MV-4-11 (cell line): ENCODE measurements around the gene BCAS3.

Experiments used
- DNase-seq: peaks from one replicate; lab custom pipeline; 2025; lab: John Stamatoyannopoulos, UW

The BCAS3 gene

DNA sequence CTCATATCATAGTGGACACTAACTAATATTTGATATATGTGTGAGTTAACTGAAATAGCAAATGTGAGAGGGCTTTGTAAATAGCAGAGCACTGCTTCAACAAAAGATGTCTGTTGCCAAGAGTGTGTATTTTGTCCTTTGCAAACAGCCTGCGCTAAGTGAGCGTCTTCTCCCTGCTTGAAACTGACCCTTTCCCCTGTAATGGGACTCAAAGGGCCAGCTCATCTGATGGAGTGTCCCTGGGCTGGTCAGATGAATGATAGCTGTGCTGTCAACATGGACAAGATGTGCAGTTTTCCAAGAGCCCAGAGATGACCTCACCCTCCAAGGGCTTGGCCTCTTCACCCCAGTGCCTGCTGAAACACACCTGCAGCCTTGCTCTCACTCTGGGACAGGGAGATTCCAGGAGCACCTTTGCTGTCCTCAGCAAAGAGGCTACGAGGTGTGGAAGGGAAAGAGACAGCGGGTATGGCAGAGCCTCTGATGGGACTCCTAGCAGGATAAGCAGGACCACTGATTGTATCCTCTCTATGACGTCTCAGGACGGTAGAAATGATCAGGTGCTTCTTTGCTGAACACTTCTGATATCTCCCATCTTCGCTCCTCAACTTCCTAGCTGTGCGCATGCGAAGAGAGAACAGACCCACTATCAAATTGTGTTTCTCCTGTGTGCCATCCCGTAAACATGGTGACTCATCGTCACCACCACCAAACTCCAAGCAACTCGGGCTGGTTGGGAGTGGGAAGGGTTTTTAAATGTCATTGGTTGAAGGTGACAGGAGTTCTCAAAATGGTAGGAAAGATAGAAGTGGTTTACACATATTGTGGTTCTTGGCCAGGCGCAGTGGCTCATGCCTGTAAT, 686.2 kb downstream of the BCAS3 start:
- DNase-seq: no peak

- DNase-seq: no peak
These were observed 686.8 kb downstream of the BCAS3 start for GRCh38 chr17:61364463-61364846.

- DNase-seq: no peak
These were observed 688.5 kb downstream of the BCAS3 start for GRCh38 chr17:61366076-61366714.

GRCh38 chr17:61366715-61367413, 689.2 kb downstream of the BCAS3 start:
- DNase-seq: no peak

DNA sequence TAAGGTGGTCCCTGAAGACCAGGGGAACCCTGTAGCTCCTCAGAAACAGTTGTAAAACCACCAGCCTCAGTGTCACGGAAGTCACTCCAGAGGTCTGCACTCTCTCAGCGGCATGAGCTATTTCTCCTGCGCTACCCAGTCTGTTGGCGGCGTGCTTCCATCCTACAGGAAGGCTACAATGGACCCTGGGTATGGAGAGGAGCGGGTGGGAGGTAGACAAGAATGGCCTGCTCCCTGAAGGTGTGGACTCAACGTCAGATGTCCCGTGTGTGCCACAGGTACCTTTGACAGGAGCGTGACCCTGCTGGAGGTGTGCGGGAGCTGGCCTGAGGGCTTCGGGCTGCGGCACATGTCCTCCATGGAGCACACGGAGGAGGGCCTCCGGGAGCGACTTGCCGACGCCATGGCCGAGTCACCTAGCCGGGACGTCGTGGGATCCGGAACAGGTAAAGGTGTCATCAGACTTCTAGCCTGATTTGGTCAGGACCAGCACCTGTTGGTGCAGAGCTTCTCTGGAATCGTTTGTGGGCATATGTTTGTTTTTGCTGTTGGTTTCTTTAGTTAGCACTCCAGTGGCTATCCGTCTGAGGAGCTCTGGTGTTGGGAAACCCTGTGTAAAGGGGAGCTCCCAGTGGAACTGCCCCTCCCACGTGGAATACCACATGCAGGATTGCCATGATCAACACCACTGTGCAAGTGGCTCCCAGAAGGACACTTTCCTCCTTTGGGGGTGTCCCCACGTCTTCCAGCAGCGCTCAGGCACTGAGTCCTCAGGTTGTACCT, 690.6 kb downstream of the BCAS3 start:
- no peak for DNase-seq

GRCh38 chr17:61368832-61369450, 691.3 kb downstream of the BCAS3 start:
- DNase-seq: no peak

GRCh38 chr17:61369751-61370150, 692.1 kb downstream of the BCAS3 start:
- DNase-seq: no peak

DNA sequence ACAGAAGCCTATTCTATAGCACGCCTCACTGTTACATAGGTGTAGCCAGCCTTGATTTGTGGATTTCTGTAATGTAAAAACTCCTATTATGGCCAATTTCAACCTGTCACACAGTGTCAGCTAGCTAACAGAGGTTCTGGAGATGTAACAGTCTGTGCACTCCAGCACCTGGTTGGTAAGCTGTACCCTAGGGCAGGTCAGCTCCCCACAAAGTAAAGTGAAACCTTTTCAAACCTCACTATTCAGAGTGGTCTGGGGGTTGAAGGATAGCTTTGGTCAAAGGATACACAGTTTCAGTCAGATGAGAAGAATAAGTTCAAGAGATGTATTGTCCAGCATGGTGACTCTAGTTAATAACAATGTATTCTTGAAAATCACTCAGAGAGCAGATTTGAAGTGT, 693.5 kb downstream of the BCAS3 start:
- no peak for DNase-seq

DNA sequence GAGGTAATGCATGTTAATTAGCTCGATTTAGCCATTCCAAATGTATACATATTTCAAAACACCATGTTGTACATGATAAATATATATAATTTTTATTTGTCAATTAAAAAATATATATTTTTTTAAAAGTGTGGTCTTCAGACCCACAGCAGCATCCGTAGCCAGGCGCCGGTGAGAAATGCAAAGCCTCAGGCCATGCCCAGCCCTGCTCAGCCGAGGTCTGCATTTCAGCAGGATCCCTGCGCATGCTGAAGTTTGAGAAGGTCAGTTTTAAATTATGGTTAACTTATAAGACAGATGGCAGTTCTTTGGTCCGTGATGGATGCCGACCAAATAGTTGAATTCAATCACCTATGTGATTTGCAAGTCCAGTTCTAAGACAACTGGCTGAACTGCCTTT, 694.0 kb downstream of the BCAS3 start:
- no peak for DNase-seq

DNA sequence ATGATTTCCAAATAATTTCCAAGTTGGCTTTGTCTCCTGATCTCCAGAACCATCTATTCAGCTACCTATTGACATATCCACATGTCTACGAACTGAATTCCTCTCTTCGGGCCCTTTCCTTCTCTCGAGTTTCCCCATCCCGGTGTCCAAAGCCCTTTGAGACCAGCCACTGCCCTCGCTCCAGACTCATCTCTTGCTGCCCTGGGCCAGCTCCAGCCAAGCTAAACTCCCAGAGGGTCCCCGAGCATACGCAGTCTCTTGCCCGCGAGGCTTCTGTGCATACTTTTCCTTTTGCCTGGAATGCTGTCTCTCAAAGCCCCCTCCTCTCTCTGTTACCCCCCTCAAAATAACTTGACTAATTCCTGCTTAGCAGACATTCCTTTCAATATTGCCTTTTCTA, 694.8 kb downstream of the BCAS3 start:
- no peak for DNase-seq

DNA sequence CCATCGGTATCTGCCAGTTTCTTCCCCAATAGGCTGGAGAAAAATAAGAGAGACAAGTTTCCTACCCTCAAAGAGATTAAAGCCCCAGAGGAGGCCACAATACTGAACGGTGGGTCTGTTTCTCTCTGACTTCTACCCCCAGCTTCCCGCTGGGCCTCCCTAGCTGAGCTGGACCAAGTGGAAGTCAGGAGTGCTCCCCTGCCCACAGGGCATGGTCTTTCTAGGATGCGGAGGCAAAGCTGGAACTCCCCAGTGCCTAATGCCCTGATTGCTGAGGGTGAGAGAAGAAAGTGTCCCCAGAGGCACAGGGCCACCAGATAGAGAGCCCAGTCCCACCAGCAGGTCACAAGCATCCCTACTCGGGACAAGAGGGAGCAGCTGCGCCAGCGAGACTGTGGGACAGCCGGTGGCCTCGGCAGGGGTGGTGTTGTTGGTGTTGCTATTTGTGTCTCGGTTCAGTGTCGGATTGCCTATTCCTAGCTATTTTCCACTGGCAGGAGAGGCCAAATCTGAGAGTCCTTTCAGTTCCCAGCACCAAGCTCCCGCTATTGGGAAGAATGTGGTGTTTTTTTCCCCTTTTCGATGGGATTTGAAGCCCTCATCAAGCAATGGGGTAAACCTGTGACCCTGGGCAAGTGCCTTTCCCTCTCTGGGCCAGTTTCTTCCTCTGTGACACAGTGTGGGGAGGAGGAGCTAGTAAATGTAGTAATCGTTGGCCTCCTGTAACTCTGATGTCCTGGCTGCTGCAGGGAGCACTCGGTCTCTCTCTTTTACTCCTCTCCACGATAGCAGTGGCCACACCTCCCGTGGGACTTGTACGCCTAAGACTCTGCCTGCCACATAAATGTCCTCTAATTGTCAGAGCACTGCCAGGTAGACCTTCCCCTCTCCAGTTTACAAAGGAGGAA, 699.5 kb downstream of the BCAS3 start:
- no peak for DNase-seq

GRCh38 chr17:61378658-61379456, 701.2 kb downstream of the BCAS3 start:
- DNase-seq: no peak

DNA sequence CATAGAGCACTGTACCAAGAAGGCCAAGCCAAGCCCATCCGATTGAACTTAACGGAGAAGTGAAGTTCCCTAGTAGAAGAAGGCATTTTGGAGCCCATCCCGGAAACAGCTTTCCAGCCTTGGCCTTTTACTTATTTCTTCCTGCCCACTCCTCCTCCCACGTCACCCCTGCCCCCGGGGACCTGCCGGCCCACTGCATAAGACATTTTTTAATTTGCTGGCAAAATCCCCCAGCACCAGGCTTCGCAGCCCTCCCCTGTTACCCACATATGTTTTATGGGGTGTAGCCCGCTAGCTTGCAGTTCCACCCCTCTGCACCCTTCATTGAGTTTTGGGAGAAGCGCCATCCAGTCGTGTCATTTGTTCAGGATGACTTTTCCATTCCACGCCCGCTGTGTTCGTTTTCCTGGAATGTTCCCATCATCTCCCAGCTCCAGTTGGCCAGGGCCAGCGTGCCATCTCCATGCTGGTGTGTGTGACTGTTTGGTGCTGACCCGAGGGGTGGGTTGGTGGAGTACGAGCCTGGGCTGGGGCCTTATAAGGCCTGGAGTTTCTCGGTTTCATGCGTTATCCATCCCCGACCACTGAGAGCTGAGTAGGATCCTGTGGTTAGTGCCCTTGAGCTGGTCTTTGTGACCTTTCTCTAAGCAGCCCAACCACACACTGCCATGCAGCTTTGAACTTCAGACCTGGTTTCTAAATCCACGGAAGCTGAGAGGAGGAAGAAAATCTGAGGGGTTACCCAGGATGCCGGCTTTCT, 702.0 kb downstream of the BCAS3 start:
- DNase-seq: no peak

DNA sequence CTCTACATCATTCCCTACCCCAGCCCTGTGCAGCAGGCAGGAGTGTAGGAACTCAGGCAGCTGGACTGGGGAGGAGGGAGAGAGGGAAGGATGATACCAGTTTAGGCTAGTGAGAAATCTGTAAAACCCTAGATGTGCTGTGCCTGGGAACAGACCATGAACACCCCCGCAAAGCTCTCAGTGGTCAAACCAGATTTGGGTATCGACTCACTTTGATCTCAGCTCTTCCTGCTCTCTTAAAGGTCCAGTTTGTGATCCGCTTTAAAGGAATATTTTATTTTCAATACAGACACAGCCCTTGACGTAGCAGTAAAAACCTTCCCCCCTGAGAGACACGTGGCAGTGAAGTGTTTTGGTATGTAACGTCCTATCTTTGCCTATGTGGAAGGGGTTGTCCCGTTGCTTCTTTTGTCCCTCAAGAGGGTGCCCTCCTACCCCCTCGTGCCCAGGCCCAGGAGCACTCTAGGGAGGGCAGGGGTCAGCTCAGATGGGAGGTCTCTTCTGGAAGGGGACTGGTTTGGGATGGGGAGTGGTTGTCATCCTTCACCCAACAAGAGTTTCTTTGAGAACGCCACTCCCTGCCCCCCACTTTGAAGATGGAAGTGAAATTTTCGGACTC, 702.7 kb downstream of the BCAS3 start:
- no peak for DNase-seq

GRCh38 chr17:61380836-61381525, 703.3 kb downstream of the BCAS3 start:
- no peak for DNase-seq

DNA sequence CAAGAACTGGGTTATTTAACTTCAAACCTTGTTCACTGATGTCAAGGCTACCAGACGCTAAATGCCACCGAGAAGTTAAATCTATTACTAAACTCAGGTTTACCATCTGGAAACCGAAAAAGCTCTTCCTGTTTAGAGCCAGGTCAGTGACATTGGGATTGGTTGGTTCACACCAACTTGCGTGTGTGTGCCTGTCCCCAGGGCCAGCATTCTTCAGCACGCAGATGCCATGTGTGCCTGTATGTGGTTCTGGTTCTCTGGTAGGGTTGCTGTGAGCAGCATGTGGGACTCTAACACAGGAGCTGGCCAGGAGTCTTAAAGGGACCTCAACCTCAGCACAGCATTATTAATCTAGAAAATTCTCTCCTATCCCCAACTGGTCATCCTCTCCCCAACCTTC, 703.9 kb downstream of the BCAS3 start:
- DNase-seq: no peak

GRCh38 chr17:61382796-61383688, 705.4 kb downstream of the BCAS3 start:
- no peak for DNase-seq
